Fibroblast of skin of left biceps (primary cell): ENCODE data around the gene FBXO44.

ENCODE experiments used
- DNase-seq, 2 experiments: peaks; one replicate each; pipeline ENCODE4 v3.0.0-alpha.2; 2013; ENCODE audit warnings: low read depth in 2 of 2

Gene FBXO44

GRCh38 chr1:11690397-11691301 is 36.0 kb downstream of the FBXO44 start:
- no peak for DNase-seq

GRCh38 chr1:11691302-11691914 is 36.7 kb downstream of the FBXO44 start, which contains the start of gene DRAXIN:
Gene DRAXIN, plus strand, starts transcription at chr1:11691710. Its CDS starts 14,549 bp downstream, at chr1:11706259.
- DNase-seq: no peak

DNA sequence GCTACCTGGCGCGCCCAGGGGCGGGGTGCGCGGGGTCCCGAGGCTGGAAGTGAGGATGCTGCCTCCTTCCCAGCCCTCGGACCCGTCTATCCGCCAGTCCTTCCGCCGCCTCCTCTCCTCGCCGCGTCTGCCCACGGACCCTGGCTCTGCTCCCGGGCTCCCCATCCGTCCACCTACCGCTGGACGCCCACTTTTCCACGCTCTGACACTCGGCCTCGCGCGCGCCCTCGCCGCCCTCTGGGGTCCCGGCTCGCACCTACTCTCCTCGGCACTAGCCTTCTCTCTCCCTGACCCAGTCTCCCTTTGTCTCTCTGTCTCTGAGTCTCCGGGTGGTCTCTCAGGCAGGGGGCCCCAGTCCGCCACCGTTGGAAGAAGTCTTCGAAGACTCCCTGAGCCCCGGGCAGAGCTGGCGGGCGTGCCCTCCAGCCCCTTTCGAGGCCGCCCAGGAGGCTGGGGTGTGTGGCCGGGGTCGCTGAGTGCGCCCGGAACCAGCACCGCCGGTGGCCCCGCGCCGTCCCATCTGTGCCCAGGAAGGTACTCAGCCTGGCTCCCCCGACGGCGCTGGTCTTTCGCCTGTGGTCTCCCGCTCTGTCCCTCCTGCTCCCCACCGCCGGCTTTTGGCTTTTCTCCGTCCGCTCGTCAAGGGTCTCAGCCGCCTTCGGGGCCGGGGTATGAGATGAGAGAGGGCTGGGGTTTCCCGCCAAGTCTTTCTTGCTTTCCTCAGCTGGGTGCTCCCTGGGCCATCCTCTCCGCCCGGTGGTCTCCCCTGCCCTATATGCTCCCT is 37.4 kb downstream of the FBXO44 start:
- DNase-seq: no peak

DNA sequence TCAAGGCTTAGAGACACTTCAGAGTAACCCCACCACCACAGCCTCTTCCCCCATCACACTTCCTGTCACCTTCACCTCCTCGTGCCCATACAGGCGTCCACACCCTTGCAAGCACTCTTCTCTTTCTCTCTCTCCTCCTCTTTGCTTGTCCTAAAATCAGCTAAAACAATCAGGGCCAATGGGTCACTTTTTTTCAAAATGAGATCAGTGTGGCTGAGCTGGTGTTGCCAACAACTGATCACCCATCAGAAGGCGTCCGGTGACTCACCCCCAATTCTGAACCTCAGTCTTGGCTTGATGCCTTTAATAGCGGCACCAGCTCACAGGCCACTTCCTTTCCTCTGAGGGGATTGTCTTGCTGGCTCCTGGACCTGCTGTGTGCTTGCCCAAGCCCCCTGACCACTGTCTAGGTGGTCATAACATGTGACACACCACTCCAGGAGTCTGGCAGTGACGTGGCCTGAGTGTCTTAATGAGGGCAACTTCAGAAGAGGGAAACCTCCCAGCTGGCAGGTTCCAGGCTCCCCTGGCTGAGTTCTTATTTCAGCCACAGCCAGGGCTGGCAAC is 38.4 kb downstream of the FBXO44 start:
- DNase-seq: no peak

DNA sequence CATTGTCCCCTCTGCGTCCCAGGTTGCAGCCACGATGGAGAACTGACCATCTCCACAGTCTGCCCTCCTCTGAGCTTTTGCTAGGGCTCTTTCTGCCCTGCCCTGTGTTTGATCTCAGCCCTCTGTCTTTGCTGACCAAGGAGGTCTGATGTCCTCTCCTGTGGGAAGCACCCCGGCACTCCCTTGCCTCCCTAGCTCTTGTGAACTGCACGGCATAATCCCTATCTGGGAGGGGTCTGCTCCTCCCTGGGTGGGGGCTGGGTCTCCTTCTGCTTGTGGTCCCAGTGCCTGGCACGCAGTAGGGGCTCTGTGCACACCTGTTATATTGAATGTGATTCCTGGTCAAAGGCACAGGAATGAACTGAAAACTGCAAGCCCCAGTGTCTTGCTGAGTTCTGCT is 39.2 kb downstream of the FBXO44 start:
- no peak for DNase-seq

GRCh38 chr1:11695861-11696260 is 41.2 kb downstream of the FBXO44 start:
- DNase-seq: no peak

DNA sequence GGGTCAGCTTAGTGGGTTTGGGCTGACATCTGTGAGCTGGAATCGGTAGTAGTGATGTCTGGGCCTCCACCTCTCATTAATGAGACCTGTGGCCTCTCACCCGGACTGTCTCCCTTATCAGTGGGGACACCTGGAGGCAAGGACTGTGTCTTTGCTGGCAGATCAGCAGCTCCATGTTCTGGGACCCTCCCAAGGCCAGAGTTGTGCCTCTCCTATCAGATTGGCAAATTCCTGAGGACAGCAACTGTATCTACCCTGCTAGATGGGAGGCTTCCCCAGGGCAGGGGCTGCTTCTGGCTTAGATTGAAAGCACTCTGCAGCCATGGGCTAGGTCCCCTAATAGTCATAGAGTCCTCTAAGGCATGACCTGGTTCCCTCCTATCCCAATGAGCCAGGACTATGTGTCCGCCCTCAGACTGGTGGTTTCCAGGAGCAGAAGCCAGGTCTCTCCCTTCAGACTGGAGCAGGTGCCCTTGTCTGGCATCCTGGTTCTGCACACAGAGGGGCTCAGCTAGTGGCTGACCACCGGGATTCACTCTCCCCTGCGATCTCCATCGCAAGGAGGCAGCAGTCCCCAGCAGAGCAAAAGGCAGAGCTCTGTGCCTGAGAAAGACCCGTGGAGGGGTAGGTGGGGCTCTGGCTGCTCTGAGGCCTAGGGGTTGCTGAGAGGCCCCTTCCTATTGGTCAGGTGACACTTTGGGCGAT is 42.7 kb downstream of the FBXO44 start:
- DNase-seq: no peak

DNA sequence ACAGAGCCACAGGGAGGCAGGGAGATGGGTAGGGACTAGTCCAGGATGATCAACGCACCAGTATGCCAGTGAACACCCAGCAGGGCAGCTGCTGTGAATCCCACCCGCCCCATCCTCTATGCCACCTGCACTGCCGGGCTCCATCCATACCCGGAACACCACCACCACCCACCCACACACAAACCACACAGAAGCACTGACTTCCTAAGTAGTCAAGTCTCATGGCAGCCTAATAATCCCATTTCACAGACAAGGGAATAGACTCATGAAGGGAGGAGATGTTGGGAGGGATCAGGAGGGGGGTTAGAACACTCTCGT is 43.2 kb downstream of the FBXO44 start:
- DNase-seq: no peak

- DNase-seq: no peak
Measured at GRCh38 chr1:11700601-11701467, 46.2 kb downstream of the FBXO44 start.

DNA sequence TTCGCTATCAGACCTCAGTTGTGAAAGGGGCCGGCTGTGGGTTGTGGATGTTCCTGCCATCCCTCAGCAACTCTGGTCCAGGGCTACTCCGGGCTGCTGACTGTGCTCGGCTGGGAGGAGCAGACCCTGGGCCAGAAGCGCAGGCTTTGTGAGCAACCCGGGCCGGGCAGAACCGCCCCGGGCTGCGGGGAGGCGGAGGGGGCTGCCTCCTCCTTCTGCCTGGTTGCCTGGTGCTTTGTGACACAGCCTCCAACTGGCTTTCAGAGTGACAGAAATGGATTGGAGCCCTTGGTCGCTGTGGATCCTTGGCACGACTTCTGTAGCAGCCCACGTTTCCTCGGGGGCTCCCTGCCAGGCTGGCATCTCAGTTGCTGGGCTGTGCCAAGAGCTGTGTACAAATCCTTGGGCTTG is 46.9 kb downstream of the FBXO44 start:
- DNase-seq: no peak

DNA sequence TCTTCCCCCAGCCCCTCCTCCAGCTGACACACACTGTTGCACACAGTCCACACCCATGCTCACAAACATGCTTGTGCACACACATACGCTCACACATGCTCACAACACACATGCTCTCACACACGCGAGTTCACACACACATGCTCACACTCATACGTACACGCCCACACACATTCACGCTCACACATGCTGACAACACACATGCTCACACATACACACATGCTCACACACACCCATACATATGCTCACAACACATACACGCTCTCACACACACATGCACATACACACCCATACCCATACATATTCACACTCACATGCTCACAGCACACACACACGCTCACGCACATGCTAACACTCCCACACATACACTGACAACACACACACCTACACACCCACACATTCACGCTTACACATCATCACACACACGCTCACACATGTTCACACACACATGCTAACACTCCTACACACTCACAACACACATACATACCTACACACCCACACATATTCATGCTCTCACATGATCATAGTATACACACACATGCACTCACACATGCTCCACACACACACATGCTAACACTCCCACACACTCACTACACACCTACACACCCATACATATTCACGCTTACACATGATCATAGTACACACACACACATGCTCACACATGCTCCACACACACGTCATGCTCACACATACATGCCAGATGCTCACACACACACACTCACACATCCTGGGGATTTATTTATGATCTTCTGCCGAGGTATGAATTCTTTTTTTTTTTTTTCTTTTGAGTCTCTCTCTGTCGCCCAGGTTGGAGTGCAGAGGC is 47.5 kb downstream of the FBXO44 start:
- DNase-seq: no peak

DNA sequence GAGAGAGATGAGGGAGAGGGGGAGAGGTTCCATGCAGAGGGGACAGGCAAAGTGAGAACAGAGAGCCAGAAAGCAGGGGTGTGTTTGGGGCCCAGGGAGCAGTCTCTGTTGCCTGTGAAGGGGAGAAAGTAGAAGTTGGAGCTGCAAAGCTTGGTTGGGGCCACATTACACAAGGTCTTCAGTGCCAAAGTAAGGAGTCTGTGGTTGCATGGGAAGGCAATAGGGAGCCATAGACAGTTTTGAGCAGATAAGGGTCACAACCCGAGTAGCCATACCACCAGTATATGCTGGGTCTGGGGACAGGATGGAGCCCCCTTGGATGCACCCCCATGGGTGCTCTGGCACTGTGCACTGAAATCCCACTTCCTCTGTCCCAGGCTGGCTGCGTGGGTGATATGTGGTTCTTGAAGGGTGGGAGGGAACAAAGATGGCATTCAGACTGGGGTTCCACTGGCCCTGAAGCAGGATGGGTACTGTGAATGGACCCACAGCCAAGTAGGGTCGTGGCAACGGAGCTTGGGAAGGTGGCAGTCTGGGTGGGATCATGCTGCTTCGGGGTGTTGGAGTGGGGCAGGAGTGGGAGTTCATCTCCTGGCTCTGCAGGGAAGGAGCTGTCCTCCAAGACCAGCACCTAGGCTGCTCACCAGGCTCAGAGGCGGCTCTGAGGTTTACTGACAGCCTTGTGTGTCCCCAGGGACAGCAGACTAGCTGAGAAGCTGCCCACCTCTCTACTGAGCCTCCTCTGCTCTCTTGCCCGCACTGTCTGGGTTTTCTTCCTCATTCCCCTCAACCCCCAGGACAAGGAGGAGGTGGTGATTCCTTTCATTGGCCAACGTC is 48.9 kb downstream of the FBXO44 start:
- DNase-seq: no peak

- DNase-seq: no peak
Measured at GRCh38 chr1:11704194-11704529, 49.5 kb downstream of the FBXO44 start.

DNA sequence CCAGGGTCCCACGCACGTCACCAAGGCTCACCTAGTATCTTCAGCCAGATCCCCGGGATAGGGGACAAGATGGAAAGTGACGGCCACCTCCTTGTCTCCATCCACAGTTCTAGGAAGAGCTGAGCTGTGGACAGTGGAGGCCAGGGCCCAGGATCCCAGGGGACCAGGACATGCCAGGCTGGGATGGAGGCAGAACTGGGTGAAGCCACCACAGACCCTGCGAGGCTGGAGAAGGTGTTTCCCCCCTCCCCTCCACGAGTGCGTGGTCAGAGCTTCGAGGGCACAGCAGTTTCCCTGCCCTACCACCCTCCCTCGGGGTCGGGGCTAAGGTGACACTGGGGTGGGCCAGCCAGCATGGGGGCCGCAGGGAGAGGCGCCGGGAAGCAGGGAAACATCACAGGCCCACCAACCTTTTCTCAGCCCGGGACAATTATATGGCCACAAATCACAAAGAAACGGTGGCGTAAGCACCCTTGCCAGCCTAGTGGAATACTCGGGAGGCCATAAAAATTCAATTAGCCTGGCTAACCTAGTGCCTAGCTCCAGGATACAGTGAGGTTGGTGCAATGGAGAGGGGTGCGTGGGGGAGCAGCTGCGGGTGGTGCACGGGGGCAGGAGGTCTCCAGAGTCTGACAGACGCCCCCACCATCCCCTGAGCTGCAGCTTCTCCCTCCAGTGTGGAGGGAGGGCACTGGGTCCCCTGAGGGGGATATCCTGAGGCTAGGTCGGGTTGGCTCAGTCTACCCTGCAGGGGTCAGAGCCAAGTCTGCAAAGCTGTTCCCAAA is 50.2 kb downstream of the FBXO44 start:
- no peak for DNase-seq

DNA sequence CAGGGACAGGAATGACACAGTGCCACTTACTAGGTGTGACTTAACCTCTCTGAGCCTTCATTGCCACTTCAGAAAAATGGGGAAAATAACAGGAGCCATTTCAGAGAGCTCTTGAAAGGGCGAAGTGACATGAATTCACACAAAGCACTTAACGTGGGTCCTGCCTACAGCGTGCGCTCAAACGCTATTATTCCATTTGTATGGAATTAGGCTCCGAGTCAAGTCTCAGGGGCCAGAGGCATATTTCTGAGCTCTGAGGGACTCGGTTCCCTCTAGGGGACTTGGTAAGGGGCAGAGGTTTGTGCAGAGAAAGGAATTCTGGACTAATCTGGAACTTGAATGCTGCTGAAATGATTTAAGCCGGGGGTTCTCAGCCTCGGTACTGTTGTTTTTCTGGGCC is 50.9 kb downstream of the FBXO44 start:
- no peak for DNase-seq

GRCh38 chr1:11706292-11706691 is 51.6 kb downstream of the FBXO44 start:
- no peak for DNase-seq

DNA sequence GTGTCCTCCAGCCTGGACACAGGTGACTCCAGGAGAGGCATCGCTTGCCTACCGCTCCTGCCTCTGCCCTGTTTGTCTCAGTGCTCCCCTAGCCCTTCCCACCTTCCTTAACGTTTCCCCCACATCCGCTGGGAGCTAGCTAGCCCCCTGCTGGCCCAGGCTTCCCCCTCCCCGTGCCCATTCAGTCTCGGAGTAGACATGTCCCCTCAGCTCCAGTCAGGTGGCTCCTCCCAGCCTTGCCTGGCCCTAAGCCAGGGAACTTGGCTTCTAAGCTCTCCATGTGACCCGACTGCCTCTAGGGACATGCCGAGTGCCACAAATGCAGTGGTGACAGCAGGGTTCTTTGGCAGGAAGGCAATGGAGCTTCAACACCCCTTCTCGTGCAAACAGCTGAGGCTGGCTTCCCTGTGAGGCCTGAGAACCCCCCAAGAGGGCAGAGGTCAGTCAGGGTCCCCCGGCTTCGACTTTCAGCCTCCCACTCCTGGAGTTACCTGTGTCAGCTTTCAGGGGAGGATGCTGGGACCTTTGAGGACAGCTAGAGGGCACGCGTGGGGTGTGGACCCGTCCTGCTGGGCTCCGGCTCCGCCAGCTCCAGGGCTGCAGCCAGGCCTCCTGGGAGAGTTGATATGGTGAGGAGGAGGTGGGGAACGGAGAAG is 53.1 kb downstream of the FBXO44 start:
- no peak for DNase-seq
